Activated CD4-positive, alpha-beta T cell treated with anti-CD3 and anti-CD28 coated beads, Interleukin-2, amount 50 U/mL, for 48 hours (primary cell): ENCODE data around the gene MNAT1.
"Not testable (repeated sequence)": the region's sequence is repeated elsewhere in the genome, so short reads cannot be mapped to it uniquely, and the experiment has no call there.

ENCODE experiments used
- DNase-seq, 2 experiments: peaks; one replicate each; pipeline ENCODE4 v3.0.0-alpha.2; 2020

Gene MNAT1

DNA sequence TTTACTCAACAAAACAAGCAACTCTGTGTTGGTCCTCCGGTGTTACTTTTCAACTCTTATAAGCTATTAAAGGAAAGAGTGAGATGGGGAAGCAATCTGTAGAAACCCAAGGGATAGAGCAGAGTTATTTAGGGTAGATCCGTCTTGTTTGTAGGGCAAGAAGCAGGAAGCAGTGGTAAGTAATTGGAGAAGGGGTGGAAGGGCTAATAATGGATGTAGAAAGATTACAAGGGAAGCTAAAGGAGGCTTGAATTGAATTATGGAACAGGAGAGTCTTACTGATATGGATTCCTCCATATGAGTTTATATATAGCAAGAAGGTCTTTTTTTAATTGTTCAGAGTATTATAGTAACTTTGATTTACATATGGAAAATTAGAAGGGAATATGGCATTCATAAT lies 72.7 kb downstream of the MNAT1 start:
- DNase-seq: no peak

DNA sequence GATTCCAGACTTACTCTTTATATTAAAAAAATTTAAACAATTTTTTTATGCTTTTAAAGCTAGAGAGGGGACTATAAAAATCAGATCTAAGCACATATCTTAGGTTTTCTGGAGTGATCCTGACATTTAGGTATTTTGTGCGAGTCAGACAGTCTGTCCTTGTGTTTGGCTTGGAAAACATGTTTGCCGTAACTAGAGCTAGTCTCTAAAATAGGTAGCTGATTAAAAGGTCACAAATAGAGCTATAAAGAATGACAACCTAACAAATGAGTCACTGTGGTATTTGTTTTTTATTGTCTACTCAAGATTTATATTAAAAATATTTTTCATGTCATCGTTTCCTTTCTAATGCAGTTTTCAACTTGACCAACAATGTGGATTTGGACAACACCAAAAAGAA lies 73.4 kb downstream of the MNAT1 start:
- no peak for DNase-seq

DNA sequence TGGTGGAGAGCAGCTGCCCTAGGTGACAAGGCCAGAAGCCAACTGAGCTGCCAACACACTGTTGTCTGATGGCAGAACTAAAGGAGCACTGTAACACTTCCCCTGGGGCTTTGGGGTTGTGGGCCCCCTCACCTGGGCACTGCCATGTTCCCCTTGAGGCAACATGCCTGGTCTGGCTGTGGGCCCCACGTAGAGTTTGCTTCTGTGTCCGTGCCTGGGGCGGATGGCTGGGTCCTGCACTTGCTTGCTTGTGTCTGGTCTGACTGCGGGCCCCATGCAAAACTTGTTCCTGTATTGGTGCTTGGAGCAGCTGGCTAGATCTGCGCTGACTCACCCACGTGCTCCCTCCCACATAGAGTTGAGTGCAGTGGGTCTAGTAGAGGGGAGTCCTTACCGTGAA lies 78.4 kb downstream of the MNAT1 start:
- DNase-seq: no peak

DNA sequence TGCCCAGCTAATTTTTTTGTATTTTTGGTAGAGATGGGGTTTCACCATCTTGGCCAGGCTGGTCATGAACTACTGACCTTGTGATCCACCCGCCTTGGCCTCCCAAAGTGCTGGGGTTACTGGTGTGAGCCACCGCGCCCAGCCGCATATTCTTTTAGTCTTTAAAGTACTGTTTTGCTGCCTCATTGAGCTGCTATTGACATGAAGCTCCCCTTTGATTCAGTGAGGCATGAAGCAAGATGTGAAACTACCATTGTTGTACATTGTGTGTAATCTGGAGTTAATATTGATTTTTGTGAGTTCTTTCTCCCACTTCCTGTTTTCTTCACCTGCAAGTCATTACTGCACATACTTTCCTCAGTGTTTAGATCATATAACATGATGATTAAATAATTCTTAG lies 80.8 kb downstream of the MNAT1 start:
- no peak for DNase-seq

DNA sequence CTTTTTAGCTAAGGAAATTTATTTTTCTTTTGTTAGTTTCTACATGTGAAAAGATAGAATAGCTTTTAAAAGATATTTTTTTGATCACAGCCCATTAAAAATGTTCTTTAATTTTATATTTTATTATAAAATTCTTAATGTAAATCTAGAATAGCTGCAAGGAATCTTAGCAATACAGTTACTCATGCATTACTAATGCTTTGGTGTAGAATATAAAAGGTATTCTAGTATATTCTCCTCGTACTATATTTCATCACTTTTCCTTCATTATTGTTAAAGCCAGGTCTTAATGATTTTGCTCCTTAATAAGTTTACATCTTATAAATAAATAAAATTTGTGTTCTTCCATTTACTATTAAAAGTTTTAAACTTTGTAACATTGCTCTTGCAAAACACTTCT lies 82.6 kb downstream of the MNAT1 start:
- no peak for DNase-seq

DNA sequence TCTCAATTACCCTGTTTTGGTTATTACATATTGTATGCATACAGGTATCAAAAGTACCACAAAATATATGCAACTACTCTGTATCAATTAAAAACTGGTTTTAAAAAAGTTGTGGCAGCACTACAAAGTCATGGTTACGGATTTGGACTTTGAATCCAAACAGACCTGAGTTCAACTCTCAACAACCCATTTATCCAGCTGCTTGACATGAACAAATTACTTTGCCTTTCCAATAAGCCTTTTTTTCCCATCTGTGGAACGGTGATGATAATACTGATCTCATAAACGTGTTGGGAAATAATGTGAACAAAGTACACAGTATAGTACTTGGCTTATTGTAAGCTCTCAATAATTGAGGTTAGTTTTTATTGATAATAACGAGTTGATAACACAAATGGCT lies 85.0 kb downstream of the MNAT1 start:
- no peak for DNase-seq

DNA sequence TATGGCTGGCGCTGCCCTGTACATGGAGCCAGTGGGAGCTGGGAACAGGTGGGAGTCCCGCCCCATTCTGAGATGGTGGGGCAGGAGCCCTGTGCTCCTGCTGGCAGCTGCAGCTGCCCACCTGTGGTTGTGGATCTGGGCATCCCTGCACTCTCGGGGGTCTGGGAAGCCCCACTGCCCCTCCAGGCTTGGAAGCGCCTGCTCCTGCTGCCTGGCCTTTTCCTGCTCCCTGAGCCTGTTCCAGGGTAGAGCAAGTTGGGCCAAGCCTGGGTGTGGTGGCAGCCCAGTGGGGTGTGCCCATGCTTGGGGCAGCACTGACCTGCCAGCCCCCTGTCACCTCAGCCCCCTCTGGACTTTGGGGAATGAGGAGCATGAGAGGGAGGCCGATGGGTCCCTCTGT lies 104.0 kb downstream of the MNAT1 start:
- DNase-seq: no peak

DNA sequence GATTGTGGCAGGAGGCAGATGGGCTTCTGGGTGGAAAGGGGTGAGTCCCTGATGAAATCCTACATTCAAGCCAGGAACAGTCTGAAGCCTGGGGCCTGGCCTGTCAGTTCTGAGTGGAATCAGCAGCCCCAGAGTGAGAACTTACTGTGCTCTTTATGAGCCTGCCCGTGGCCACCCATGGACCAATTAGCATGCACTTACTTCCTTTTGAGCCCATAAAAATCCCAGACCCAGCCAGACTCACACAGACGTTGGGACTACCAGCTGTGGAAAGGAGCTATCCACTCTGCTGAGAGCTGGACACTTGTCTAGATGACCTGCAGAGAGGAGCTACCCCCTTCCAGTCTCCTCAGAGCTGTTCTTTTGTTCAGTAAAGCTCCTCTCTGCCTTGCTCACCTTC lies 104.5 kb downstream of the MNAT1 start:
- DNase-seq: no peak

DNA sequence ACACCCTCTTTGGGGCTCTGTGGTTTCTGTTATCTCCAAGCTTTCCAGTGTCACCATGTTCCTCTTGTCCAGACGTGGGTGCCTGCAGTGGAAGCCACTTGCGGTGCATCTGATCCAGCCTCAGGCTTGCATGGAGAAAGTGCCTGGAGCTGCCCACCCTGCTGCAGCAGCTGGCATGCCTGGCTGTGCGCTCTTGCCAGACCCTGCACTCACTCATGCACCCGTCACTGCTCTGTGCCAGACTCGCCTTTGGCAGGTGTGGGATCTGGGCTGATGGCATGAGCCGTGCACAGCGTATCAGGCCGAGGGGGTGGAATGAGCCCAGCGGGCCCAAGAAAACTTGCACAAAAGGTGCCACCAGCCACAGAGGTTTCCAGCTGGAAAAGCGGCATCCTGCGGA lies 105.1 kb downstream of the MNAT1 start:
- DNase-seq: no peak

DNA sequence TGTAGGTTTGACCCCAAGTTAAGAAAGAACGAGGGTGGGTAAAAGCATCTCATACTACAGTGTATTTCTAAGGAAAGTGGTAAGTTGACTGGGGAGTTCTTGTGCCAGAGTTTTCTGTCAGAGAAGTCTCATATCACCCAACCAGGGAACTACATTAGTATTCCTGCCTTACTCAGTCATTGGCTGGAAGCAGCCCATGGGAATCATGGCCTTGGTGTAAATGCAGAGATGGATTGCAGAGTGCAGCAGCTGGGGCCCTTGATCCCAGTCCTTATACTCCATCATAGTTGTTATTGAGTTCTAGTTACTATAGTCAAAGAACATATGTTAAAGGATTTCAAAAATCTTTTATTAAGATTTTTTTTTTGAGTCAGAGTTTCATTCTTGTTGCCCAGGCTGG lies 105.8 kb downstream of the MNAT1 start:
- no peak for DNase-seq

DNA sequence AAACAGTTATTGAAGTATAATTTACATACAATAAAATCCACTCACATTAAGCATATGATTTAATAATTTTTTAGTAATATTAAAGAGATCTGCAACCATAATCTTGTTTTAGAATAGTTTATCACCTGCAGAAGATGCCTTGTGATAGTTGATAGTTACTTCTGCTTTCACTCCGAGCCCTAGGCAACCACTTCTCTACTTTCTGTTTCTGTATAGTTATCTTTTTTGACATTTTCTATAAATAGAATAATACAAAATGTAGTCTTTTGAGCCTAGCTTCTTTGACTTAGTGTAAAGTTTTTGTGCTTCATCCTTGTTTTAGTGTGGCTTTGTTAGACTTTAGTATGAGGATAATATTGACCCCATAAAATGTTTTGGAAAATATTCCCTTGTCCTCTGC lies 111.0 kb downstream of the MNAT1 start:
- no peak for DNase-seq

DNA sequence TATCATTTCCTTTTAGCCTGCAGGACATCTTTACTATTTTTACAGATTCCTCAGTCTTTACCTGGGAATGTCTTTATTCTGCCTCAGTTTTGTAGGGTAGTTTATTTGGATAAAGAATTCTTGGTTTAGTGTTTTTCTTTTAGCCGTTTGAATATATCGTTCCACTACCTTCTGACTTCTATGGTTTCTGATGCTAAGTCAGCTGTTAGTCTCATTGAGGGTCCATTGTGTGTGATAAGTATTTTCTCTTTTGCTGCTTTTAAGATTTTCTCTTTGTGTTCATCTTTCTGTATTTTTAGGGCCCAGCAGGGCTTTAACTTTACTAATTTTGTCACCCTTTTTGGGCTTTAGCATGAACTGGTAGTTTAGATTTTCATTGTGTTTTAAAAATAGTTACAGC lies 113.5 kb downstream of the MNAT1 start:
- DNase-seq: no peak

DNA sequence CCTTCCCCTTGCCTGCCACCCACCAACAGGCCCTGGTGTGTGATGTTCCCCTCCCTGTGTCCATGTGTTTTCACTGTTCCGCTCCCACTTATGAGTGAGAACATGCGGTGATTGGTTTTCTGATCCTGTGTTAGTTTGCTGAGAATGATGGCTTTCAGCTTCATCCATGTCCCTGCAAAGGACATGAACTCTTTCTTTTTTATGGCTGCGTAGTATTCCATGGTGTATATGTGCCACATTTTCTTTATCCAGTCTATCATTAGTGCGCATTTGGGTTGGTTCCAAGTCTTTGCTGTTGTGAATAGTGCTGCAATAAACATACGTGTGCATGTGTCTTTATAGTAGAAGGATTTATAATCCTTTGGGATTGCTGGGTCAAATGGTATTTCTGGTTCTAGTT lies 117.1 kb downstream of the MNAT1 start:
- DNase-seq: not testable (repeated sequence)

DNA sequence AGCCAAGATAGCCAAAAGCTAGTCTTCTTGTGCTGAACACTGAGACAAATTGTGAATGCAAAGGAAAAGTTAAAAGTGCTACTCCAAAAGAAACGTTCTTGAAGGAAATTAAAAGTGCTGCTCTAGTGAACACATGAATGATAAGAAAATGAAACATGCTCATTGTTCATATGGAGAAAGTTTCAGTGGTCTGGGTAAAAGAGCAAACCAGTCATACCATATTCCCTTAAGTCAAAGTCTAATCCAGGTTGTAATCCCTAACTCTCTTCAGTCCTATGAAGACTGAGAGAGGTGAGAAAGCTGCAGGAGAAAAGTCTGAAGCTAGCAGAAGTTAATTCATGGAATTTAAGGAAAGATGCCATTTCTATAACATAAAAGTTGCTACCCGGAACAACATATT lies 121.5 kb downstream of the MNAT1 start:
- DNase-seq: no peak

DNA sequence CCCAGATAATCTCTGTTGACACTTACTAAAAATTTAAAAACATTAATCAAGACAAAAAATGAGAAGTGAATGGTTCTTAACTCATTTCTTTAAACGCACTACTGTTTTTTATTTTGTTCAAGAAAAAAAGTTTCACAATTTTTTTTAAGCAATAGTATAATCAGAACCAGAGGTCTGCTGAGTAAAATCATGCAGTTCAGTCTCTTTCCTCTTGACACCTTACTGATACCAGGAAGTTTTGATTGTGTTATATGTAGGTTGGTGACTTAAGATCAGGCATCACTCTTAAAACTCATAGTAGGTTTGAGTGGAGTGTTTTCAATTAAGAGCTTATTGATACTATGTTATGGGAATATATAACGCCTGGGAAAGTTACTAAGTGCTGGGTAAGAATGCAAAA lies 125.0 kb downstream of the MNAT1 start:
- DNase-seq: no peak

DNA sequence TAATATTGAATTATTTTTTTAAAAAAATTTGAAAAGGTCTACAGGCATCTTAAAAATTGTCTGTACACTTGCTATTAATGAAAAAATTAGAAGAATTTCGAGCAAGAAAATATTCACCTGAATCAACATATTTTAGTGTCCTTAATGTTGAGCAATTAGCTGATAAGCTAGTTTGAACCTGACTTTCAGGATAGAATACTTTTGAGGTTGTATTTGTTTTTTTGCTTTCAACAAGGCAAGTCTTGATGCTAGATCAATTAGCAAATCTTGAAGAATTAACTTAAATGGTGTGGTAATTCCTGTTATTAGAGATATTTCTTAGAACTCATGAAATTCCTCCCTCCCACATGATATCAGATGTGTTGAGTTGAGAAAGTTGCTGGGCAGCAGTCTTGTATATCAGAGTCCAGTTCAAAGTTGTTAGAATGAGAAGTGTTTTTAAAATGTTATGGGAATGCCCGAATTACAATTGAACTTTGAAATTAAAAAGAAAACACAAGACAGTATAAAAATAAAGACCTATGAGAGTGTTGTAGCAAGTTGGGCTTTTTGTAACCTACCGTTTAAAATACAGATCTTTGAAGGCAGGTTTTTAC lies 127.1 kb downstream of the MNAT1 start:
- DNase-seq: no peak

DNA sequence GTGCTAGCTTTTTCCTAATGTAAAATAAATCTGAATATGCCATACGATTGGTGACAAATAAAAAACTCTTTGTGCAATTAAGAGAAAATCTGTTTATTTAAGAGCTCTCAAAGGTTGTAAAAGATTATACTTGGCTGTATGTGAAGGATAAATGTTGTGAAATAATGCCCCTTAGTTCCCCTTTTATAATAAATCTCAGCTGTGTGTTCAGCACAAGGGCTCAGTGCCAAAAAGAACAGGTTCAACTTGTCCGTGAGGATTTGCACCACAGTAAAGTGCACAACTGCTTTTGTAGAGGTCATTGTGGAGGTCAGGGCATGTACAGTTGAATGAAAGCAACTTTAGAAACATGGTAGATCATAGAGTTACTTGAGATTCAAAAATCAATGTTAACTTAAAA lies 127.7 kb downstream of the MNAT1 start:
- no peak for DNase-seq

DNA sequence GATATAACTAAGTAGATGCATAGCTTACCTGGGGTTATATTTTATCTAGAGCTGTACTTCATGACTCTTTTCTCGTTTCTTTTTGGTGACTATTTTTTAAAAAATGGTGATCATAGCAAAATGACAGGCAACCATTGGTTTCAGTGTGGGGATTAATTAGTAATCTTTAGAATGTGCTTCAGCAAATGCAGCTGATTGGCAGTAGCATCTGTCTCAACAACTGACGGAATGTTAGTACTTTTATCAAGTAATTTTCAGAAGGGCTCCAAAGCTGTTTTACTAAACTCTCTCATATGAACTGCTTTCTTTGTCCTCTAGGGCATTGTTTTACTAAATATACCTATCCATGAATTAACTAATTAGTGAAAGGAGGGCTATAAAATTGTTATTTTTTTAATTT lies 128.7 kb downstream of the MNAT1 start:
- DNase-seq: no peak

DNA sequence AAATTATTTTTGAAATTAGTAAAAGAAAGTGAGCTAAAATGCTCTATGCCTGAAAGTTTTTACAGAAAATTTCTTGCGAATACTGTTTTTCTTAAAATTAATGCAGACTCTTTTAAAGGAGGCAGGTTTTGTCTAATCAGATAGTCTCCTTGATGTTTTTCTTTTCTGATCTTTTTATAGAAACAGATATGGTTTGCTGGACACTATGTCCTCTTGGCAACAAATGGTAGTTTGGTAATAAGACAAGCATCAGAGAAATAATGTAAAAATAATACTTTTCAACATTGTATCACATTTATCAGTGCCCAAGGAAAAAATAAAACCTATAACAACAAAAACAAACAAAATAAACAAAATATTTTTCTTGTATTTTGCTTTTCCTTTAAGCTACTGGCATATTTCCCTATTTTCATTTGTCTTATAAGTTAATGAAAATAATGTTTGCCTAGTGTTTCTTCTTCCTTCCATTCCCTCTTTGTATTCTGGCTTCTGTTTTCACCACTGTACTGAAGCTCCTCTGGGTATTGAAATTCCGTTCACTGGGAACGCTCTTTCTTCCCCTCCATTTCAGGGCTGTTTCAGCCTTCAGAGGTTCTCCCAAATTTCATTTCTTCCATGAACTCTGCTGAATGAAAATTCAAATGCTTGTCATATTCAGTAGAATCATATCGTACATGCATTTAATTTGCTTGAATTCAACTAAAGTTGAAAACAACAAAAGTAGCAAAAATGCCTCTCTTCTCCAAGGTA lies 131.0 kb downstream of the MNAT1 start:
- DNase-seq: no peak

DNA sequence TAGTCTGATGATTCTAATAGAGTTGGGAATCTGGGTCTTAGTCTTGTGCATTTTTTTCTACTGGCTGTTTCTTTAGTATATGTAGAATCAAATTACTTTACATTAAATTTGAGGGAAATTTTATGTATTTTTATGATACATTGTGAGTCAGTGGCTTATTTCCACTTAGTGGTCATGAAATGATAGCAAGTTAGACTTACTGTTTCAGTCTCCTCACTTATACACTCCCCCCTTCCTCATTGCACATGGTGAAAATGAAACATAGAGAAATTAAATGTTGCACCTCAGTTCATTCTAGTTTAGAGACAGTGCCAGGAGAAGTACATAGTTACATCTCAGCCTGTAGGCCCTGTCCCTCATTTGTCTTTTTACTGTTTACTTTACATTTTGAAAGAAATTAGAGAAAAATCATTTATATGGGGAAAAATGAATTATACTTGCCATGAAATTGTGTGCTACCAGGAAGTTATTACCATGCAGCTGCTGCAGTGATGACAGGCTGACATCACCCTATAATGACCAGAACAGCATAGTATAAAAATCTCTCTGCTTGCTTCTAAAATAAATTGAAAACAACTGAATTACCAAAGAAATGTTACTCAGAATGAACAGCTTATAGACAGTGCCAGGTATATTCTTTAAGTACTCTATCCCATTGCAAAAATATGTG lies 133.1 kb downstream of the MNAT1 start:
- DNase-seq: no peak

DNA sequence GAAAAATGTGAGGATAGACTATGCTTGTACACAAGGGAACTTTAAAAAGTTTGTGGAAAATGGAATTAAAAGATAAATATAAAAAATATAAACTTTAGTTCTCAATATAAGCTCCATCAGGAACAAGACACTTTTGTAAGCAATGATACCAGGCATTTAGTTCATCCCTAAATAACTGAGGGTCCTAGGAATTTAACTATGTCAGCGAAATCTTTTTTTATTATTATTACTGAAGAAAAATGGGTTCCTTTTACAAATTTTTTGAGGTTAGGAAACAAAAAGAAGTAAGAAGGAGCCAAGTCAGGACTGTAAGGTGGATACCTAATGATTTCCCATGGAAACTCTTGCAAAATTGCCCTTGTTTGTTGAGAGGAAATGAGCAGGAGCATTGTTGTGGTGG lies 143.6 kb downstream of the MNAT1 start:
- DNase-seq: no peak

DNA sequence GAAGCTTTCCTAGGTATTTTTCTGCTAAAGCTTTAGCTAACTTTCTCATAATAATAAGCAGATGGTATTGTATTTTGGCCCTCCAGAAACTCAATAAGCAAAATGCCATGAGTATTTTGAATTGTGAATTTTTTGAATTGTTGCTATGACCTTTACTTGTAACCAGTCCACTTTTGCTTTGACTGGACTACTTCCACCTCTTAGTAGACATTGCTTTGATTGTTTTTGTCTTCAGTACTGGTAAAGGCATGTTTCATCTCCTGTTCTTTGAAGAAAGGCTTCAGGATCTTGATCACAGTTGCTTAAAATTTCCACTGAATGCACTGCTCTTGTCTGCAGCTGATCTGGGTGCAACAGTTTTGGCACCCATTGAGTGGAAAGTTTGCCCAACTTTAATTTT lies 144.0 kb downstream of the MNAT1 start:
- no peak for DNase-seq

DNA sequence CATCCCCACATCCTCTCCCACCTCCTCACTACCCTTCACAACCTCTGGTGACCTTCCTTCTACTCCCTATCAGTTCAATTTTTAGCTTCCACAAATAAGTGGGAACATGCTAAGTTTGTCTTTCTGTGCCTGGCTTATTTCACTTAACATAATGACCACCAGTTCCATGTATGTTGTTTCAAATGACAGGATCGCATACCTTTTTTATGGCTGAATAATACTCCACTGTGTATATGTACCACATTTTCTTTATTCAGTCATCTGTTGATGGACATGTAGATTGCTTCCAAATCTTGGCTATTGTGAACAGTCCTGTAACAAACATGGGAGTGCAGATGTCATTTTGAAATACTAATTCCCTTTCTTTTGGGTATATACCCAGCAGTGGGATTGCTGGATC lies 147.7 kb downstream of the MNAT1 start:
- no peak for DNase-seq

DNA sequence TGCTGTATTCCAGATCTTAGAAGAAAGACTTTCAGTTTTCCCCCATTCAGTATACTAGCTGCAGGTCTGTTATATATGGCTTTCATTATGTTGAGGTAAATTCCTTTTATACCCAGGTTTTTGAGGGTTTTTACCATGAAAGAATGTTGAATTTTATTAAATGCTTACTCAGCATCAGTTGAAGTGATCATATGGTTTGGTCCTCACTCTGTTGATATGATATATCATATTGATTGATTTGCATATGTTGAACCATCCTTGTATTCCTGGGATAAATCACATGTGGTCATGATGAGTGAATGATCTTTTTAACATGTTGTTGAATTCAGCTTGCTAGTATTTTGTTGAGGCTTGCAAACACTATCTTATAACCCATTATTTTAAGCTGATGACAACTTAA lies 149.6 kb downstream of the MNAT1 start:
- no peak for DNase-seq

DNA sequence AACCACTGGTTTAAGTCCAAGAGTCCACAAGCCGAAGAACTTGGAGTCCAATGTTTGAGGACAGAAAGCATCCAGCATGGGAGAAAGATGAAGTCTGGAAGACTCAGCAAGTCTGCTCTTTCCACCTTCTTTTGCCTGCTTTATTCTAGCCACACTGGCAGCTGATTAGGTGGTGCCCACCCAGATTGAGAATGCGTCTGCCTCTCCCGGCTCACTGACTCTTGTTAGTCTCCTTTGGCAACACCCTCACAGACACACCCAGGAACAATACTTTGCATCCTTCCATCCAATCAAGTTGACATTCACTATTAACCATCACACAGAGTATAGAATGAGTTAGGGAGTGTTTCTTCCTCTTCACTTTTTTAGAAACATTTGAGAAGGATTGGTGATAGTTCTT lies 156.1 kb downstream of the MNAT1 start:
- not testable (repeated sequence) for DNase-seq
